Middle frontal gyrus (tissue), 1 donor: ENCODE data around the gene NPR2.

Experiments used
- DNase-seq: peaks from one replicate; pipeline ENCODE4 v3.0.0-alpha.2; 2015; ENCODE audit warnings: low spot score; ENCODE audit errors: extremely low spot score

NPR2 gene

GRCh38 chr9:35763181-35763580 lies 28.2 kb upstream of the NPR2 start:
- DNase-seq, result no peak

GRCh38 chr9:35763803-35764202 lies 27.6 kb upstream of the NPR2 start:
- no peak for DNase-seq

GRCh38 chr9:35766997-35767396 lies 24.4 kb upstream of the NPR2 start:
- no peak for DNase-seq

- no peak for DNase-seq
Measured at GRCh38 chr9:35767458-35767857, 23.9 kb upstream of the NPR2 start.

GRCh38 chr9:35769763-35770162 lies 21.6 kb upstream of the NPR2 start:
- DNase-seq, result no peak

- DNase-seq, result no peak
Measured at GRCh38 chr9:35771075-35771433, 20.3 kb upstream of the NPR2 start.

GRCh38 chr9:35771534-35771933 lies 19.9 kb upstream of the NPR2 start:
- DNase-seq, result no peak

GRCh38 chr9:35771943-35772342 lies 19.4 kb upstream of the NPR2 start:
- DNase-seq, result no peak

GRCh38 chr9:35774907-35775635 lies 16.3 kb upstream of the NPR2 start:
- DNase-seq, result no peak

GRCh38 chr9:35776018-35776417 lies 15.4 kb upstream of the NPR2 start:
- DNase-seq, result no peak

GRCh38 chr9:35778496-35778895 lies 12.9 kb upstream of the NPR2 start:
- no peak for DNase-seq

- peak; percentile 33 for DNase-seq
Measured at GRCh38 chr9:35781066-35781465, 10.3 kb upstream of the NPR2 start.

- DNase-seq, result no peak
Measured at GRCh38 chr9:35783418-35783817, 8.0 kb upstream of the NPR2 start.

- no peak for DNase-seq
Measured at GRCh38 chr9:35789541-35789940, 1.9 kb upstream of the NPR2 start.

- DNase-seq, result no peak
Measured at GRCh38 chr9:35790025-35790384, 1.4 kb upstream of the NPR2 start.

GRCh38 chr9:35790385-35791296 lies 750 bp upstream of the NPR2 start:
- peak; percentile 63 for DNase-seq

GRCh38 chr9:35792024-35792813 lies 828 bp downstream of the NPR2 start:
- no peak for DNase-seq

- no peak for DNase-seq
Measured at GRCh38 chr9:35792826-35793225, 1.4 kb downstream of the NPR2 start.

GRCh38 chr9:35793461-35793860 lies 2.1 kb downstream of the NPR2 start:
- DNase-seq, result no peak

- DNase-seq, result no peak
Measured at GRCh38 chr9:35795695-35796094, 4.3 kb downstream of the NPR2 start.

- DNase-seq, result no peak
Measured at GRCh38 chr9:35797311-35798109, 6.1 kb downstream of the NPR2 start.
